ENCODE data around the gene HIP1R.

The HIP1R gene

GRCh38 chr12:122834921-122835749 is at the start of gene HIP1R:
Gene HIP1R, plus strand, starts transcription at chr12:122835457. Its CDS starts 94 bp downstream, at chr12:122835551.
- no peak for DNase-seq (ENCODE audit: low read depth)
- H3K4me3 ChIP-seq (ENCODE audit: low read depth, low read length) = peak within 1 kb of the TSS; percentile 67
- TF ChIP-seq CTCF (IDR thresholded peaks at IDR 0.05; ENCODE audit: control insufficient read depth, extremely low read depth, insufficient read depth) = no peak

- TF ChIP-seq CTCF (IDR thresholded peaks at IDR 0.05; ENCODE audit: control insufficient read depth, extremely low read depth, insufficient read depth) = no peak
- DNase-seq (ENCODE audit: low read depth) = no peak
- H3K4me3 ChIP-seq (ENCODE audit: low read depth, low read length) = no peak overlapping the region
Observed at GRCh38 chr12:122785503-122785902, 49.8 kb upstream of the HIP1R start.

- TF ChIP-seq CTCF (IDR thresholded peaks at IDR 0.05; ENCODE audit: control insufficient read depth, extremely low read depth, insufficient read depth) = no peak
- no peak overlapping the region for H3K4me3 ChIP-seq (ENCODE audit: low read depth, low read length)
- DNase-seq (ENCODE audit: low read depth) = no peak
Observed at GRCh38 chr12:122788387-122788786, 46.9 kb upstream of the HIP1R start.

GRCh38 chr12:122789637-122790036 is 45.6 kb upstream of the HIP1R start:
- TF ChIP-seq CTCF (IDR thresholded peaks at IDR 0.05; ENCODE audit: control insufficient read depth, extremely low read depth, insufficient read depth) = no peak
- no peak overlapping the region for H3K4me3 ChIP-seq (ENCODE audit: low read depth, low read length)
- DNase-seq (ENCODE audit: low read depth) = no peak

GRCh38 chr12:122790393-122791075 is 44.7 kb upstream of the HIP1R start:
- no peak for DNase-seq (ENCODE audit: low read depth)
- no peak for TF ChIP-seq CTCF (IDR thresholded peaks at IDR 0.05; ENCODE audit: control insufficient read depth, extremely low read depth, insufficient read depth)
- no peak overlapping the region for H3K4me3 ChIP-seq (ENCODE audit: low read depth, low read length)

GRCh38 chr12:122793685-122794106 is 41.6 kb upstream of the HIP1R start:
- peak; percentile 64 for TF ChIP-seq CTCF (IDR thresholded peaks at IDR 0.05; ENCODE audit: control insufficient read depth, extremely low read depth, insufficient read depth)
- DNase-seq (ENCODE audit: low read depth) = peak; percentile 37
- H3K4me3 ChIP-seq (ENCODE audit: low read depth, low read length) = no peak overlapping the region
